ENCODE data around the gene KANK2. TPM values are rescaled to one million over a fixed set of nuclear protein-coding genes. Genes with fewer than 3 reads are reported as not detected.
"Not testable (repeated sequence)": the region's sequence is repeated elsewhere in the genome, so short reads cannot be mapped to it uniquely, and the experiment has no call there.

KANK2 gene
- total RNA-seq, 2 donors from 2014 or later: 3.9 to 5.2 TPM

DNA sequence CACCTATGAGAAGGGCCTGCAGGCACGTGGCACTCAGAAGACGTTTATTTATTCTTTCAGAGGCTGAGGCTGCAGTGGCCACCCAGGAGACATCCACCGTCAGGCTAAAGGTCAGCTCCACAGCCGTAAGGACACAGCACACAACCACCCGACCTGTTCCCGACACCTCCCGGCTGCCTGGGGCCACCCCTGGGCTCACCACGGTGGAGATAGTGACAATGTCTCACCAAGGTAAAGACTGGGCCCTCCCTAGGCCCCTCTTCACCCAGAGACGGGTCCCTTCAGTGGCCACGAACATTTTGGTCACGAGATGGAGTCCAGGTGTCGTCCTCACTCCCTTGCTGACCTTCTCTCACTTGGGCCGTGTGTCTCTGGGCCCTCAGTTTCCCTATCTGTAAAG is 74.2 kb downstream of the KANK2 start:
- Mint-ChIP-seq H3K36me3 (peaks cover 9% of the 10 kb centered on the region), H3K9me3 (no peaks in the 10 kb centered on the region), H3K27me3 (no peaks in the 10 kb centered on the region), H3K27ac (no peak overlapping the region), H3K4me1 (ENCODE audit: low read depth in 2 of 2) (peaks cover 0 to 2% of the 10 kb centered on the region in 2 donors), H3K4me3 (no peak overlapping the region)
- ATAC-seq (no peak), DNase-seq (ENCODE audit: low spot score) (no peak)

DNA sequence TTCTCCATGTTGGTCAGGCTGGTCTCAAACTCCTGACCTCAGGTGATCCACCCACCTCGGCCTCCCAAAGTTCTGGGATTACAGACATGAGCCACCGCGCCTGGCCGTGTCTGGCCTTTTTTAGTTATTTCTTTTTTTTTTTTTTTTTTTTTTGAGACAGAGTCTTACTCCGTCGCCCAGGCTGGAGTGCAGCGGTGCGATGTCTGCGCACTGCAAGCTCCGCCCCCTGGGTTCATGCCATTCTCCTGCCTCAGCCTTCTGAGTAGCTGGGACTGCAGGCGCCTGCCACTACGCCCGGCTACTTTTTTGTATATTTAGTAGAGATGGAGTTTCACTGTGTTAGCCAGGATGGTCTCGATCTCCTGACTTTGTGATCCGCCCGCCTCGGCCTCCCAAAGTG is 75.4 kb downstream of the KANK2 start:
- not testable (repeated sequence) for H3K27me3 Mint-ChIP-seq; H3K27ac Mint-ChIP-seq; ATAC-seq; H3K9me3 Mint-ChIP-seq; DNase-seq (ENCODE audit: low spot score); H3K4me1 Mint-ChIP-seq (ENCODE audit: low read depth in 2 of 2); H3K4me3 Mint-ChIP-seq; H3K36me3 Mint-ChIP-seq

DNA sequence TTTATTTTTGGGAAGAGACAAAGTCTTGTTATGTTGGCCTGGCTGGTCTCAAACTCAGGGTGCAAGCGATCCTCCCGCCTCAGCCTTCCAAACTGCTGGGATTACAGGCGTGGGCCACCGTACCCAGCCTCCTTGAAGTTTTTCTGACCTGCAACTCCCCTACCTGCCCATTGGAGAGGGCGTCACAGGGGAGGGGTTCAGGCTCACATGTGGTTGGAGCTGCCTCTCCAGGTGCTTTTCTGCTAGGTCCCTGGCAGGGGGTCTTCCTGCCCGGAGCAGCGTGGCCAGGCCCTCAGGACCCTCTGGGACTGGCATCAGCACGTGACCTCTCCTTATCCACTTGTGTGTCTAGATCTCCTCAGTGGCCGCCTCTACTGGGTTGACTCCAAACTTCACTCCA is 80.8 kb downstream of the KANK2 start:
- Mint-ChIP-seq H3K27me3 (no peaks in the 10 kb centered on the region), H3K27ac (no peak overlapping the region), H3K4me1 (ENCODE audit: low read depth in 2 of 2) (peaks cover 0 to 5% of the 10 kb centered on the region in 2 donors), H3K9me3 (no peaks in the 10 kb centered on the region), H3K4me3 (no peak overlapping the region), H3K36me3 (peaks cover 14% of the 10 kb centered on the region)
- ATAC-seq (peak in 1 of 2 donors; percentile 4), DNase-seq (ENCODE audit: low spot score) (no peak)

DNA sequence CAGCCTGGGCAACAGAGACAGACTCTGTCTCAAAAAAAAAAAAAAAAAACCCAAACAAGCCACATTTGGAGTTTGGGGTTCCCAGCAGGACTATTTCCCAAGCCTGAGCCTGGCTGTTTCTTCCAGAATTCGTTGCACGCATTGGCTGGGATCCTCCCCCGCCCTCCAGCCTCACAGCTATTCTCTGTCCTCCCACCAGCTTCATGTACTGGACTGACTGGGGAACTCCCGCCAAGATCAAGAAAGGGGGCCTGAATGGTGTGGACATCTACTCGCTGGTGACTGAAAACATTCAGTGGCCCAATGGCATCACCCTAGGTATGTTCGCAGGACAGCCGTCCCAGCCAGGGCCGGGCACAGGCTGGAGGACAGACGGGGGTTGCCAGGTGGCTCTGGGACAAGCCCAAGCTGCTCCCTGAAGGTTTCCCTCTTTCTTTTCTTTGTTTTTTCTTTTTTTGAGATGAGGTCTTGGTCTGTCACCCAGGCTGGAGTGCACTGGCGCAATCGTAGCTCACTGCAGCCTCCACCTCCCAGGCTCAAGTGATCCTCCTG is 81.4 kb downstream of the KANK2 start:
- Mint-ChIP-seq H3K36me3 (peaks cover 14% of the 10 kb centered on the region), H3K4me3 (no peak overlapping the region), H3K4me1 (ENCODE audit: low read depth in 2 of 2) (peaks cover 0 to 5% of the 10 kb centered on the region in 2 donors), H3K27me3 (no peaks in the 10 kb centered on the region), H3K27ac (no peak overlapping the region), H3K9me3 (no peaks in the 10 kb centered on the region)
- no peak for DNase-seq (ENCODE audit: low spot score)
- ATAC-seq: no peak

DNA sequence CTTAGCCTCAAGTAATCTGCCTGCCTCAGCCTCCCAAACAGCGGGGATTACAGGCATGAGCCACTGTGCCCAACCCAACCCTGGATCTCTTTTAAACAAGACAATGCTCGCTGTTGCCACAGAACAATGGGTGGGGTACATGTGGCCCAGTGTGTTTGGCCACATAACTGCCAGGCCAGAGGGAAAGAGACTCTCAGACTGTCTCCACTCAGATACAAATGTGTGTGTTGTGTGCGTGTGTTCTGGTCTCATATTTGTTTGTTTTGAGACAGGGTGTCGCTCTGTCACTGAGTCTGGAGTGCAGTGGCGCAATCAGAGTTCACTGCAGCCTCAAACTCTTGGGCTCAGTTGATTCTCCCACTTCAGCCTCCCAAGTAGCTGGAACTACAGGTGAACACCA is 82.3 kb downstream of the KANK2 start:
- Mint-ChIP-seq H3K4me3 (no peak overlapping the region), H3K4me1 (ENCODE audit: low read depth in 2 of 2) (peaks cover 0 to 5% of the 10 kb centered on the region in 2 donors), H3K9me3 (no peaks in the 10 kb centered on the region), H3K36me3 (peaks cover 6% of the 10 kb centered on the region), H3K27me3 (no peaks in the 10 kb centered on the region), H3K27ac (peak overlapping the region in 1 of 2 donors; percentile 17)
- DNase-seq (ENCODE audit: low spot score) (no peak), ATAC-seq (no peak)

Other genes with a start within 250 kb of the KANK2 start
- gene SMARCA4, start 236.5 kb downstream of the KANK2 start, total RNA-seq: 100 to 1,000 TPM; 118 to 175 TPM
- 100 to 1,000 TPM; 179 to 194 TPM for gene LDLR, start 108.1 kb downstream of the KANK2 start, total RNA-seq
- gene SPC24, start 41.8 kb downstream of the KANK2 start, total RNA-seq: 10 to 100 TPM; 26.6 to 48.3 TPM
- gene ANGPTL8, start 42.1 kb upstream of the KANK2 start, total RNA-seq: not detected
- 1 to 10 TPM; 1.7 to 2.6 TPM for gene DOCK6, start 65.0 kb upstream of the KANK2 start, total RNA-seq
- gene TSPAN16, start 98.6 kb upstream of the KANK2 start, total RNA-seq: not detected
- 10 to 100 TPM; 17.5 to 33.4 TPM for gene RAB3D, start 142.1 kb upstream of the KANK2 start, total RNA-seq
- gene TMEM205, start 148.7 kb upstream of the KANK2 start, total RNA-seq: 10 to 100 TPM; 35.8 to 54.3 TPM
- gene CCDC159, start 149.0 kb upstream of the KANK2 start, total RNA-seq: 10 to 100 TPM; 26.5 to 37.8 TPM
- gene PLPPR2, start 157.9 kb upstream of the KANK2 start, total RNA-seq: 10 to 100 TPM in 1 of 2 donors, 1 to 10 TPM in 1; 9.4 to 11.3 TPM
- 1 to 10 TPM; 1.6 to 3.0 TPM for gene SWSAP1, start 177.1 kb upstream of the KANK2 start, total RNA-seq
- 1 to 10 TPM; 3.0 to 5.1 TPM for gene EPOR, start 186.8 kb upstream of the KANK2 start, total RNA-seq
- gene RGL3, start 221.8 kb upstream of the KANK2 start, total RNA-seq: not detected
- not detected for gene ODAD3, start 237.6 kb upstream of the KANK2 start, total RNA-seq
- 100 to 1,000 TPM; 303 to 321 TPM for gene PRKCSH, start 238.1 kb upstream of the KANK2 start, total RNA-seq